ENCODE measurements around the gene NANOG.

- TF ChIP-seq, protein P1, sequence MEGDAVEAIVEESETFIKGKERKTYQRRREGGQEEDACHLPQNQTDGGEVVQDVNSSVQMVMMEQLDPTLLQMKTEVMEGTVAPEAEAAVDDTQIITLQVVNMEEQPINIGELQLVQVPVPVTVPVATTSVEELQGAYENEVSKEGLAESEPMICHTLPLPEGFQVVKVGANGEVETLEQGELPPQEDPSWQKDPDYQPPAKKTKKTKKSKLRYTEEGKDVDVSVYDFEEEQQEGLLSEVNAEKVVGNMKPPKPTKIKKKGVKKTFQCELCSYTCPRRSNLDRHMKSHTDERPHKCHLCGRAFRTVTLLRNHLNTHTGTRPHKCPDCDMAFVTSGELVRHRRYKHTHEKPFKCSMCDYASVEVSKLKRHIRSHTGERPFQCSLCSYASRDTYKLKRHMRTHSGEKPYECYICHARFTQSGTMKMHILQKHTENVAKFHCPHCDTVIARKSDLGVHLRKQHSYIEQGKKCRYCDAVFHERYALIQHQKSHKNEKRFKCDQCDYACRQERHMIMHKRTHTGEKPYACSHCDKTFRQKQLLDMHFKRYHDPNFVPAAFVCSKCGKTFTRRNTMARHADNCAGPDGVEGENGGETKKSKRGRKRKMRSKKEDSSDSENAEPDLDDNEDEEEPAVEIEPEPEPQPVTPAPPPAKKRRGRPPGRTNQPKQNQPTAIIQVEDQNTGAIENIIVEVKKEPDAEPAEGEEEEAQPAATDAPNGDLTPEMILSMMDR (IDR thresholded peaks at IDR 0.05): no peak
- TF ChIP-seq TCF7L2 (IDR thresholded peaks at IDR 0.05; ENCODE audit: low read depth, low read length): no peak
- no peak for TF ChIP-seq POLR2AphosphoS5 (IDR thresholded peaks at IDR 0.05; ENCODE audit: low read depth, low read length)
- no peak for TF ChIP-seq REST (IDR thresholded peaks at IDR 0.05; ENCODE audit: insufficient read depth in 1 of 2, low read depth in 2 of 2, low read length in 1 of 2)
These were observed 45.5 kb downstream of the NANOG start for GRCh38 chr12:7834701-7835100.
